SK-N-SH (cell line): ENCODE results near the gene PIK3CA. TPM values are rescaled to one million over a fixed set of nuclear protein-coding genes. Genes with fewer than 3 reads are reported as not detected.
"Not testable (repeated sequence)": the region's sequence is repeated elsewhere in the genome, so short reads cannot be mapped to it uniquely, and the experiment has no call there.

Experiments
- CTCF ChIA-PET: fragments of 300-600, 350-600 bp; formaldehyde crosslinking; extraction: SDS; loops from one replicate; lab custom pipeline; 2021; lab: Yijun Ruan, JAX
- POLR2A ChIA-PET: fragments of 350-600 bp; sonication (Branson Sonifier 250); formaldehyde crosslinking; extraction: SDS; loops from one replicate; lab custom pipeline; 2020; ENCODE audit warnings: antibody characterized with exemption, inconsistent platforms; lab: Yijun Ruan, JAX
- DNase-seq: peaks from one replicate; pipeline ENCODE4 v3.0.0; 2012
- H2AFZ ChIP-seq: fragments of 200-600 bp; sonication (generic); 2 replicates; pipeline ENCODE4 v1.8.1; 2016; ENCODE audit warnings: antibody characterized with exemption, mild to moderate bottlenecking, low read depth
- H3F3A ChIP-seq: fragments of 200-600 bp; sonication (generic); replicated peaks from 2 replicates; pipeline ENCODE3; 2016; ENCODE audit warnings: antibody characterized with exemption, mild to moderate bottlenecking; ENCODE audit not compliant: insufficient read depth
- H3K27ac ChIP-seq, 2 experiments: fragments of 200-500 bp in 1 of 2; fragments of 200-600 bp in 1 of 2; sonication (Bioruptor generic) in 1 of 2; sonication (generic), shearing (Covaris generic) in 1 of 2; 2 replicates each; pipeline versions ENCODE4 v1.5.1 to v1.6.1; 2014 to 2016; ENCODE audit warnings: low read depth in 2 of 2, inconsistent platforms in 1 of 2, low read length in 1 of 2, mild to moderate bottlenecking in 1 of 2, mixed read lengths in 1 of 2
- H3K27me3 ChIP-seq: fragments of 200-600 bp; sonication (generic), shearing (Covaris generic); 2 replicates; pipeline ENCODE4 v1.6.1; 2016; ENCODE audit warnings: mixed run types; ENCODE audit not compliant: insufficient read depth
- H3K36me3 ChIP-seq, 2 experiments: fragments of 200-500 bp in 1 of 2; fragments of 200-600 bp in 1 of 2; sonication (Bioruptor generic) in 1 of 2; sonication (generic) in 1 of 2; replicated peaks in 1 of 2; 2 replicates each; pipeline versions ENCODE3 to v1.5.1; 2014 to 2016; ENCODE audit warnings: low read length in 1 of 2, mild to moderate bottlenecking in 1 of 2; ENCODE audit not compliant: insufficient read depth in 2 of 2, control insufficient read depth in 1 of 2
- H3K4me1 ChIP-seq, 2 experiments: fragments of 200-500 bp in 1 of 2; fragments of 200-600 bp in 1 of 2; sonication (Bioruptor generic) in 1 of 2; sonication (generic), shearing (Covaris generic) in 1 of 2; 2 replicates each; pipeline versions ENCODE4 v1.5.1 to v1.6.1; 2014 to 2016; ENCODE audit warnings: low read depth in 1 of 2, low read length in 1 of 2, mixed run types in 1 of 2; ENCODE audit not compliant: insufficient read depth in 2 of 2, control insufficient read depth in 1 of 2
- H3K4me2 ChIP-seq: fragments of 200-600 bp; sonication (generic), shearing (Covaris generic); 2 replicates; pipeline ENCODE4 v1.6.1; 2017; ENCODE audit warnings: mixed run types
- H3K4me3 ChIP-seq, 2 experiments: fragments of 200-500 bp in 1 of 2; fragments of 200-600 bp in 1 of 2; sonication (Bioruptor generic) in 1 of 2; sonication (generic), shearing (Covaris generic) in 1 of 2; 2 replicates each; pipeline versions ENCODE4 v1.5.1 to v1.8.1; 2014 to 2016; ENCODE audit warnings: low read depth in 2 of 2, inconsistent platforms in 1 of 2, low read length in 1 of 2, mild to moderate bottlenecking in 1 of 2, mixed read lengths in 1 of 2, moderate library complexity in 1 of 2
- H3K79me2 ChIP-seq: fragments of 200-600 bp; sonication (generic); 2 replicates; pipeline ENCODE4 v1.8.1; 2017; ENCODE audit warnings: mild to moderate bottlenecking; ENCODE audit not compliant: insufficient read depth
- H3K9ac ChIP-seq: fragments of 200-600 bp; sonication (generic); 2 replicates; pipeline ENCODE4 v1.6.1; 2017; ENCODE audit warnings: mixed run types
- H3K9me2 ChIP-seq: fragments of 200-600 bp; sonication (generic); 2 replicates; pipeline ENCODE4 v1.6.1; 2017; ENCODE audit warnings: mixed run types
- H3K9me3 ChIP-seq: fragments of 200-600 bp; sonication (generic); 2 replicates; pipeline ENCODE4 v1.6.1; 2017; ENCODE audit warnings: mixed run types, mild to moderate bottlenecking, moderate library complexity
- H4K20me1 ChIP-seq: fragments of 200-600 bp; sonication (generic); 2 replicates; pipeline ENCODE4 v1.6.1; 2017; ENCODE audit warnings: mild to moderate bottlenecking, mixed run types; ENCODE audit not compliant: insufficient read depth
- ELF1 ChIP-seq: IDR thresholded peaks from 2 replicates; pipeline ENCODE4 v1.4.0; 2012
- FOXM1 ChIP-seq: IDR thresholded peaks from 2 replicates; pipeline ENCODE4 v1.4.0; 2012; ENCODE audit warnings: low read depth, mild to moderate bottlenecking
- GABPA ChIP-seq: IDR thresholded peaks from 2 replicates; pipeline ENCODE4 v1.4.0; 2012; ENCODE audit warnings: low read depth, mild to moderate bottlenecking
- NRF1 ChIP-seq: IDR thresholded peaks from 2 replicates; pipeline ENCODE4 v1.6.1; 2012; ENCODE audit warnings: low read depth, mild to moderate bottlenecking, low read length
- RAD21 ChIP-seq: IDR thresholded peaks from 2 replicates; pipeline ENCODE4 v1.6.1; 2012; ENCODE audit warnings: mild to moderate bottlenecking, low read length
- REST ChIP-seq: IDR thresholded peaks from 2 replicates; pipeline ENCODE4 v1.6.1; 2012; ENCODE audit warnings: mild to moderate bottlenecking, low read depth, low read length, moderate library complexity
- RFX5 ChIP-seq: IDR thresholded peaks from 2 replicates; pipeline ENCODE4 v1.6.1; 2012; ENCODE audit warnings: mild to moderate bottlenecking, improper control_type of control experiment, low read length
- RXRA ChIP-seq: IDR thresholded peaks from 2 replicates; pipeline ENCODE4 v1.4.0; 2012; ENCODE audit warnings: low read depth, mild to moderate bottlenecking, borderline replicate concordance
- SIN3A ChIP-seq: IDR thresholded peaks from 2 replicates; pipeline ENCODE4 v1.6.1; 2012; ENCODE audit warnings: low read depth, mild to moderate bottlenecking, low read length, moderate library complexity, borderline replicate concordance
- WGBS: methylation state at CpG from one replicate; pipeline ENCODE4 v1.1.6; 2017; ENCODE audit warnings: low lambda C conversion rate; 5-methylcytosine and 5-hydroxymethylcytosine counted together
- polyA plus RNA-seq, 3 experiments: library from polyadenylated mRNA; depleted of rRNA; stranded (reverse); fragments of >200 nt; gene quantifications; 2 replicates each; pipeline ENCODE4 v1.2.3, GENCODE V29; 2012

Gene PIK3CA
- polyA plus RNA-seq, 1 of the 3 experiments (the other 2 are of a cell fraction) = 3.2 TPM

- peaks cover 24% of the 10 kb centered on the region for H3K79me2 ChIP-seq
- no peak overlapping the region for H3K4me2 ChIP-seq
- POLR2A ChIA-PET = no interaction called here
- peaks cover 2% of the 10 kb centered on the region for H3F3A ChIP-seq
- DNase-seq = no peak
- peaks cover 17% of the 10 kb centered on the region for H4K20me1 ChIP-seq
- 86% methylated on average over 2 of the region's 2 CpGs for WGBS
- no peak overlapping the region for H3K27ac ChIP-seq
- TF ChIP-seq NRF1 (no peak), FOXM1 (no peak), ELF1 (no peak), RXRA (no peak), SIN3A (no peak), RAD21 (no peak), REST (no peak), RFX5 (no peak), GABPA (no peak)
- H3K27me3 ChIP-seq = no peaks in the 10 kb centered on the region
- CTCF ChIA-PET = interaction anchor here (1.2 to 1.5 kb wide), 2 partner anchors 22 to 27 kb away, joined by 3 read pairs; no protein-coding TSS in a partner anchor
- H3K9ac ChIP-seq = no peak overlapping the region
- no peaks in the 10 kb centered on the region for H3K9me2 ChIP-seq
- H2AFZ ChIP-seq = no peak overlapping the region
- peaks cover 30 to 44% of the 10 kb centered on the region in 2 experiments for H3K36me3 ChIP-seq
- no peaks in the 10 kb centered on the region for H3K9me3 ChIP-seq
- H3K4me1 ChIP-seq = no peaks in the 10 kb centered on the region; a peak in 2 of 4 replicates
- no peak overlapping the region for H3K4me3 ChIP-seq
These were observed 52.6 kb downstream of the PIK3CA start for GRCh38 chr3:179200790-179201189.

- CTCF ChIA-PET, H4K20me1 ChIP-seq, H3K4me3 ChIP-seq, H3K4me2 ChIP-seq, H3K27ac ChIP-seq, H3F3A ChIP-seq, H3K79me2 ChIP-seq, H3K4me1 ChIP-seq, H3K9me2 ChIP-seq, DNase-seq, H3K9ac ChIP-seq, H3K9me3 ChIP-seq, H2AFZ ChIP-seq, H3K27me3 ChIP-seq, POLR2A ChIA-PET: not testable (repeated sequence)
- WGBS = no CpG with 5 or more reads among the region's 1 CpG
- peaks cover 28 to 34% of the 10 kb centered on the region in 2 experiments for H3K36me3 ChIP-seq
These were observed 67.4 kb downstream of the PIK3CA start for GRCh38 chr3:179215550-179215949.

GRCh38 chr3:179218213-179218612 lies 70.1 kb downstream of the PIK3CA start:
- H2AFZ ChIP-seq, H3K9ac ChIP-seq, POLR2A ChIA-PET, H4K20me1 ChIP-seq, H3K4me2 ChIP-seq, H3K9me2 ChIP-seq, DNase-seq, H3K9me3 ChIP-seq, H3K4me1 ChIP-seq, CTCF ChIA-PET, H3K27me3 ChIP-seq, H3K4me3 ChIP-seq, H3K79me2 ChIP-seq, H3K27ac ChIP-seq, H3F3A ChIP-seq: not testable (repeated sequence)
- H3K36me3 ChIP-seq = peaks cover 29 to 33% of the 10 kb centered on the region in 2 experiments
- 91% methylated on average over 1 of the region's 1 CpG for WGBS
